NT2/D1 (cell line): ENCODE data around the gene JMJD8.

Source experiments
- SUZ12 ChIP-seq: IDR thresholded peaks from 2 replicates; pipeline ENCODE4 v1.6.1; 2011; ENCODE audit not compliant: insufficient read length, insufficient read depth; ENCODE audit errors: extremely low read depth
- YY1 ChIP-seq: IDR thresholded peaks from 2 replicates; pipeline ENCODE4 v1.6.1; 2011; ENCODE audit not compliant: insufficient read length, insufficient read depth

- TF ChIP-seq SUZ12 (no peak), YY1 (no peak)
Measured at GRCh38 chr16:724188-725040, 40.3 kb upstream of the JMJD8 start.
